ENCODE measurements around the gene ANGPTL4. TPM values are rescaled to one million over a fixed set of nuclear protein-coding genes. Genes with fewer than 3 reads are reported as not detected.

ANGPTL4 gene, protein sequence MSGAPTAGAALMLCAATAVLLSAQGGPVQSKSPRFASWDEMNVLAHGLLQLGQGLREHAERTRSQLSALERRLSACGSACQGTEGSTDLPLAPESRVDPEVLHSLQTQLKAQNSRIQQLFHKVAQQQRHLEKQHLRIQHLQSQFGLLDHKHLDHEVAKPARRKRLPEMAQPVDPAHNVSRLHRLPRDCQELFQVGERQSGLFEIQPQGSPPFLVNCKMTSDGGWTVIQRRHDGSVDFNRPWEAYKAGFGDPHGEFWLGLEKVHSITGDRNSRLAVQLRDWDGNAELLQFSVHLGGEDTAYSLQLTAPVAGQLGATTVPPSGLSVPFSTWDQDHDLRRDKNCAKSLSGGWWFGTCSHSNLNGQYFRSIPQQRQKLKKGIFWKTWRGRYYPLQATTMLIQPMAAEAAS
- total RNA-seq (2022; extraction: Qiagen RNA extraction; ENCODE audit: low read depth), result 148 to 236 TPM (median 180 TPM) in 5 replicates

DNA sequence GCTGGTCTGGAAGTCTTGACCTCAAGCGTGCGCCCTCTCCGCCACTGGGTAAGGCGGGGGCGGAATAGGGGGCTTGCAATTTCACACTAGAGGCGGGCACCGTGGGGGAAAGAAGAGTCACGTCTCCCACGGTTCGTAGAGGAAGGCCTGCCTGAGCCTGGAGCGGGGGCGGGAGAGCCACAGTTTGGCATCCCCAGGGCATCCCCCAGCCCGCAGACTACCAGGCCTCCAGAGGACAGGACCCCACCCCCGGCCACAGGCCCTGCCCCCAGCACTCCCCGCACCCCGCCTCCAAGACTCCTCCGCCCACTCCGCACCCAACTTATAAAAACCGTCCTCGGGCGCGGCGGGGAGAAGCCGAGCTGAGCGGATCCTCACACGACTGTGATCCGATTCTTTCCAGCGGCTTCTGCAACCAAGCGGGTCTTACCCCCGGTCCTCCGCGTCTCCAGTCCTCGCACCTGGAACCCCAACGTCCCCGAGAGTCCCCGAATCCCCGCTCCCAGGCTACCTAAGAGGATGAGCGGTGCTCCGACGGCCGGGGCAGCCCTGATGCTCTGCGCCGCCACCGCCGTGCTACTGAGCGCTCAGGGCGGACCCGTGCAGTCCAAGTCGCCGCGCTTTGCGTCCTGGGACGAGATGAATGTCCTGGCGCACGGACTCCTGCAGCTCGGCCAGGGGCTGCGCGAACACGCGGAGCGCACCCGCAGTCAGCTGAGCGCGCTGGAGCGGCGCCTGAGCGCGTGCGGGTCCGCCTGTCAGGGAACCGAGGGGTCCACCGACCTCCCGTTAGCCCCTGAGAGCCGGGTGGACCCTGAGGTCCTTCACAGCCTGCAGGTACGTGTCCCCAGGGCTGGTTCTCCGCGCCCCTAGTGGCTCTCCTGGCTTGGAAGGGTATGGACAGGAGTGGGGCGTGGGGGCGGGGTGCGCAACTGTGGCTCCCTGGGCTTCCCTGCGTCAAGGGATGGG is at the start of gene ANGPTL4:
ANGPTL4 (plus strand) TSS at position 353 of the 969 bp plus-strand sequence; CDS start at position 520, 167 bp downstream.

GRCh38 chr19:8321067-8321985 is 42.6 kb upstream of the ANGPTL4 start, which contains the start of the genes NDUFA7 and RPS28:
Gene NDUFA7 (minus strand): TSS chr19:8321375. CDS start chr19:8321358, 17 bp downstream.
Gene RPS28 (plus strand): TSS chr19:8321496. CDS start chr19:8321531, 35 bp downstream.

DNA sequence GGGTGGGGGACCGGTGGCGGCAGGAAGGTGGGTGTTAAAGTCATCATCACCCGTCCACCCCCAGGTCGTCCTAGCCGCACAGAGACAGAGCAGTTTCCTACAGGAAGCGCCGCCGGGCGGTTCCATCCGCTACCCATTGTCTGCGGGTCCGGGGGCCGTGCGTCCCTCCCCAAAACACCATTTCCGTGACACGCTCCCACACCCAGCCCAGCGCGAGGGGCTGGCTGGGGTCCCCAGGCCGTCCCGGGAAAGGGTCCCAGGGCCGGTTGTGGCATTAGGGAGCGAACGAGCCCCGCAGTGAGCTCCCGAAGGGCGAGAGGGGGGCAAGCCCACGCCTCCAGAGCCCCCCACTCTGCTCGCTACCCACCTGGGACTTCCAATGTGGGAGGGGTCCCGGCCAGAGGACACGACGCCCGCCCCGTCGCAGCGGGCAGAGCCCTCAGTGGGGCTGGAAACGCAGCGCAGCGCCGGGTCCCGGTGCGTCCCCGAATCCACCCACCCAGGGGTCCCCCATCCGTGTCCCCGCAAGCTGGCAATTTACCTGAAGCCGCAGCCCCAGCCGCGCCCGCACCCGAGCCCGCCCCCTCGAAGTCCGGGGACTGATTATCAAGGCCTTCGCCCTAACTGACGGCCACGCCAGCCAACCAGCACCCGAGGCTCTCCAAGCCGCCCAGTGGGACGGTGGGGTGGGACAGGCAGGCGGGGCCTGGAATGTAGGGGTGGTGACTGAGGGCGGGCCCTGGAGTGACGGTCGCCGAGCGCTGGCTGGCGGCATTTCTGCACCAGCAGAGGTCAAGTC is 21.1 kb upstream of the ANGPTL4 start, which contains the start of gene KANK3:
KANK3 (minus strand) TSS at position 579 of the 799 bp plus-strand sequence. CDS start 5,434 bp downstream, outside the sequence.

DNA sequence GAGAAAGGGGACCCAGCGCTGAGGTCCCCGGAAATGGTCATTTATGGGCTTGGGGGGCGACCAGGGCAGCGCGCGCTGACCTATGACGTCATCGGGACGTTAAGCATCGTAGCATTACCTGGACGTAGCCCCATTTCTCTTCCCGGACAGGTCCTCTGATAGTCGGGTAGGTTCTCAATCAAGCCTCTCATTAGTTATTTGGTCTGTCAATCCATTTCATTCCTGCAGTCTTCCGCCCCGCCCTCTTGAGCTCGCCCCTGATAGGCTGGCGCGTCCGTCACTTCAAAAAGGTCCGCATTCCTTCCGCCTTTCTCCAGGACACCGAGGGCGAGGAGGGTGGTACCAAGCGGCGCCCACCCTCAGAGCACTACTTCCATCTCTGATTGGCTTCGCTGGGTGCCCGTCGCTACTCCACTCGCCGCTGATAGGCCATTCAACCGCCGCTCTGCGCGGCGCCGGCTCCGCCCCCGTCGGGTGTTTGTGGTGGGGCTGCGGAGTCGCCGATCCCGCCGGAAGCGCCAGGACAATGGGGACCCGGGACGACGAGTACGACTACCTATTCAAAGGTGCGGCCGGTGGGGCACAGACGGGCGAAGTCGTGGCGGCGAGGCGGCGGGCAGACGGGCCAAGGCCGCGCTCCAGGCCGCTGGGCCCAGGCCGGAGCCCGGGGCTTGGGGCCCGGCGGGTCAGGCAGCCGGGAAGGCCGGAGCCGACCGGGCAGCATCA is 26.1 kb downstream of the ANGPTL4 start, which contains the start of gene RAB11B:
RAB11B (plus strand) TSS at position 470 of the 726 bp plus-strand sequence; CDS start at position 527, 57 bp downstream.

GRCh38 chr19:8412783-8413628 is 49.1 kb downstream of the ANGPTL4 start, which contains the start of gene MARCHF2:
Gene MARCHF2 (plus strand): TSS chr19:8413305. CDS start chr19:8421841, 8,536 bp downstream.

Other genes starting within 250 kb of the ANGPTL4 start
- not detected in 5 replicates for gene FBN3, start 214.6 kb upstream of the ANGPTL4 start, total RNA-seq (2022; extraction: Qiagen RNA extraction; ENCODE audit: low read depth)
- gene CERS4, start 154.8 kb upstream of the ANGPTL4 start, total RNA-seq (2022; extraction: Qiagen RNA extraction; ENCODE audit: low read depth), result 2.6 to 3.0 TPM (median 2.8 TPM) in 5 replicates
- gene CD320, start 55.8 kb upstream of the ANGPTL4 start, total RNA-seq (2022; extraction: Qiagen RNA extraction; ENCODE audit: low read depth), result 59.2 to 102 TPM (median 95.8 TPM) in 5 replicates
- gene NDUFA7, start 42.8 kb upstream of the ANGPTL4 start, total RNA-seq (2022; extraction: Qiagen RNA extraction; ENCODE audit: low read depth), result 61.8 to 100 TPM (median 87.9 TPM) in 5 replicates
- 389 to 881 TPM (median 855 TPM) in 5 replicates for gene RPS28, start 42.7 kb upstream of the ANGPTL4 start, total RNA-seq (2022; extraction: Qiagen RNA extraction; ENCODE audit: low read depth)
- gene KANK3, start 20.9 kb upstream of the ANGPTL4 start, total RNA-seq (2022; extraction: Qiagen RNA extraction; ENCODE audit: low read depth), result 4.0 to 4.7 TPM (median 4.3 TPM) in 5 replicates
- 84.0 to 105 TPM (median 95.6 TPM) in 5 replicates for gene RAB11B, start 26.2 kb downstream of the ANGPTL4 start, total RNA-seq (2022; extraction: Qiagen RNA extraction; ENCODE audit: low read depth)
- gene MARCHF2, start 49.1 kb downstream of the ANGPTL4 start, total RNA-seq (2022; extraction: Qiagen RNA extraction; ENCODE audit: low read depth), result 14.9 to 19.0 TPM (median 16.5 TPM) in 5 replicates
- gene HNRNPM, start 80.8 kb downstream of the ANGPTL4 start, total RNA-seq (2022; extraction: Qiagen RNA extraction; ENCODE audit: low read depth), result 221 to 292 TPM (median 241 TPM) in 5 replicates
- 0.17 to 0.31 TPM (median 0.28 TPM) in 3 of 5 replicates, not detected in the others for gene PRAM1, start 138.5 kb downstream of the ANGPTL4 start, total RNA-seq (2022; extraction: Qiagen RNA extraction; ENCODE audit: low read depth)
- gene ZNF414, start 150.0 kb downstream of the ANGPTL4 start, total RNA-seq (2022; extraction: Qiagen RNA extraction; ENCODE audit: low read depth), result 14.2 to 19.0 TPM (median 17.5 TPM) in 5 replicates
- gene MYO1F, start 213.3 kb downstream of the ANGPTL4 start, total RNA-seq (2022; extraction: Qiagen RNA extraction; ENCODE audit: low read depth), result 0.25 to 0.65 TPM (median 0.32 TPM) in 5 replicates
- 10.7 to 19.6 TPM (median 15.0 TPM) in 5 replicates for gene ADAMTS10, start 246.6 kb downstream of the ANGPTL4 start, total RNA-seq (2022; extraction: Qiagen RNA extraction; ENCODE audit: low read depth)

All from A549 treated with RU486 at 1 μM for 4 hours (cell line).